CD4-positive, CD25-positive, alpha-beta regulatory T cell (primary cell): ENCODE measurements around the gene NAV2. TPM values are rescaled to one million over a fixed set of nuclear protein-coding genes. Genes with fewer than 3 reads are reported as not detected.

ENCODE experiments used
- ATAC-seq, 2 donors: fragments of 150-1000 bp; cut with Tn5 transposase; one replicate each; pipeline ENCODE4 v1.10.0; 2021; ENCODE audit warnings: low read depth in 2 of 2, moderate number of reproducible peaks in 2 of 2, moderate library complexity in 1 of 2
- DNase-seq, 3 donors: peaks; one replicate each; pipeline versions ENCODE4 v3.0.0 to v3.0.0-alpha.2; 2012 to 2022; ENCODE audit warnings: mixed read lengths in 1 of 3
- H3K27ac ChIP-seq: one replicate; pipeline ENCODE4 v1.7.0; 2013; ENCODE audit warnings: mild to moderate bottlenecking, low read length; ENCODE audit not compliant: insufficient read depth, poor library complexity, severe bottlenecking
- H3K27me3 ChIP-seq: one replicate; pipeline ENCODE4 v1.7.0; 2013; ENCODE audit warnings: low read length; ENCODE audit not compliant: control insufficient read depth, insufficient read depth
- H3K36me3 ChIP-seq: one replicate; pipeline ENCODE4 v1.7.0; 2013; ENCODE audit warnings: mild to moderate bottlenecking, low read length, moderate library complexity; ENCODE audit not compliant: control insufficient read depth, insufficient read depth
- H3K4me1 ChIP-seq: 2 replicates; pipeline ENCODE4 v1.7.0; 2013; ENCODE audit warnings: mild to moderate bottlenecking, low read length; ENCODE audit not compliant: insufficient read depth, control insufficient read depth, poor library complexity, severe bottlenecking
- H3K4me3 ChIP-seq: one replicate; pipeline ENCODE4 v1.7.0; 2013; ENCODE audit warnings: low read depth, mild to moderate bottlenecking, low read length, moderate library complexity
- H3K9me3 ChIP-seq, 2 experiments: 1 replicate in 1 of 2; 2 replicates in 1 of 2; pipeline ENCODE4 v1.7.0; 2013; ENCODE audit warnings: low read length in 2 of 2, mild to moderate bottlenecking in 1 of 2, moderate library complexity in 1 of 2; ENCODE audit not compliant: control insufficient read depth in 2 of 2
- H3K27ac Mint-ChIP-seq, 3 donors: one replicate each; pipeline ENCODE4 v1.8.0; 2020 to 2022; ENCODE audit warnings: mild to moderate bottlenecking in 3 of 3, mixed read lengths in 3 of 3, moderate library complexity in 2 of 3
- H3K27me3 Mint-ChIP-seq: one replicate; pipeline ENCODE4 v1.8.0; 2022; ENCODE audit warnings: mild to moderate bottlenecking, mixed read lengths
- H3K36me3 Mint-ChIP-seq: one replicate; pipeline ENCODE4 v1.8.0; 2020; ENCODE audit warnings: mixed read lengths
- H3K4me1 Mint-ChIP-seq, 4 donors: one replicate each; pipeline ENCODE4 v1.8.0; 2020 to 2022; ENCODE audit warnings: mixed read lengths in 4 of 4, mild to moderate bottlenecking in 1 of 4
- H3K4me3 Mint-ChIP-seq, 4 donors: one replicate each; pipeline ENCODE4 v1.8.0; 2020 to 2022; ENCODE audit warnings: mild to moderate bottlenecking in 4 of 4, mixed read lengths in 4 of 4, moderate library complexity in 3 of 4
- H3K9me3 Mint-ChIP-seq, 7 donors: one replicate each; pipeline ENCODE4 v1.8.0; 2020 to 2022; ENCODE audit warnings: mixed read lengths in 7 of 7, mild to moderate bottlenecking in 3 of 7, moderate library complexity in 2 of 7
- polyA plus RNA-seq, 4 donors: library from polyadenylated mRNA; unstranded; fragments of 300-500 nt; fragmentation: Illumina TruSeq; gene quantifications; one replicate each; pipeline ENCODE4 v1.2.3, GENCODE V29; 2021
- total RNA-seq: library from RNA; stranded (reverse); gene quantifications from one replicate; pipeline ENCODE4 v1.2.3, GENCODE V29; 2022

Gene NAV2
- total and polyA plus RNA-seq, 5 donors from 2014 or later = 0.14 to 0.59 (median 0.36) TPM; not detected in 2

DNA sequence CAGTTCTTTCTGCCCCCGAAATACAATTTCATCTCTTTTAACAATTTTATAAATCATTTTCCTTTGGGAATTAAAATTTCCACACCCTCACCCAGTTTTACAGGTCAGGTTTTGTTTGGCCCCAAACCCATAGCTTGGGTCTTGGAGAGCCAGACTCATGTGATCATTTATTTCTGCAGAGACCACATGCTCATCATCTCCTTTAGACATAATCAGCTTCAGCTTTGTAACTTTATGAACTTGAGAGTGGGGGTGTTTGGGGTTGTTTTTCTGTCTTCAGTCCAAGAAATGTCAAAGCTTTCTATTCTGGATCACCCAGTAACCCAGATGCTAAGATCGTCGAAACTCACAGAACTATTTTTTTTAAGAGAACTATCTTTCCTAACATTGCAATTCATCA is 376.7 kb downstream of the NAV2 start:
- no peak overlapping the region for H3K27ac ChIP-seq
- H3K27me3 Mint-ChIP-seq = peaks cover 7% of the 10 kb centered on the region
- ATAC-seq (no peak), DNase-seq (no peak)
- H3K4me3 ChIP-seq = no peak overlapping the region
- no peaks in the 10 kb centered on the region for H3K36me3 ChIP-seq
- H3K4me3 Mint-ChIP-seq = no peak overlapping the region
- no peaks in the 10 kb centered on the region for H3K4me1 Mint-ChIP-seq
- H3K27me3 ChIP-seq = no peaks in the 10 kb centered on the region
- no peaks in the 10 kb centered on the region for H3K9me3 ChIP-seq
- no peaks in the 10 kb centered on the region for H3K4me1 ChIP-seq
- H3K27ac Mint-ChIP-seq = no peak overlapping the region
- H3K36me3 Mint-ChIP-seq = no peaks in the 10 kb centered on the region
- H3K9me3 Mint-ChIP-seq = peaks cover 0 to 2% (median 0%) of the 10 kb centered on the region in 7 donors

GRCh38 chr11:20089796-20090653 is 377.4 kb downstream of the NAV2 start:
- Mint-ChIP-seq H3K9me3 (peaks cover 0 to 2% (median 0%) of the 10 kb centered on the region in 7 donors), H3K36me3 (no peaks in the 10 kb centered on the region), H3K27ac (no peak overlapping the region), H3K4me1 (no peaks in the 10 kb centered on the region), H3K4me3 (no peak overlapping the region), H3K27me3 (peaks cover 7% of the 10 kb centered on the region)
- no peaks in the 10 kb centered on the region for H3K9me3 ChIP-seq
- no peak for ATAC-seq
- H3K36me3 ChIP-seq = no peaks in the 10 kb centered on the region
- no peak overlapping the region for H3K4me3 ChIP-seq
- no peak for DNase-seq
- H3K27me3 ChIP-seq = no peaks in the 10 kb centered on the region
- H3K27ac ChIP-seq = no peak overlapping the region
- H3K4me1 ChIP-seq = no peaks in the 10 kb centered on the region

DNA sequence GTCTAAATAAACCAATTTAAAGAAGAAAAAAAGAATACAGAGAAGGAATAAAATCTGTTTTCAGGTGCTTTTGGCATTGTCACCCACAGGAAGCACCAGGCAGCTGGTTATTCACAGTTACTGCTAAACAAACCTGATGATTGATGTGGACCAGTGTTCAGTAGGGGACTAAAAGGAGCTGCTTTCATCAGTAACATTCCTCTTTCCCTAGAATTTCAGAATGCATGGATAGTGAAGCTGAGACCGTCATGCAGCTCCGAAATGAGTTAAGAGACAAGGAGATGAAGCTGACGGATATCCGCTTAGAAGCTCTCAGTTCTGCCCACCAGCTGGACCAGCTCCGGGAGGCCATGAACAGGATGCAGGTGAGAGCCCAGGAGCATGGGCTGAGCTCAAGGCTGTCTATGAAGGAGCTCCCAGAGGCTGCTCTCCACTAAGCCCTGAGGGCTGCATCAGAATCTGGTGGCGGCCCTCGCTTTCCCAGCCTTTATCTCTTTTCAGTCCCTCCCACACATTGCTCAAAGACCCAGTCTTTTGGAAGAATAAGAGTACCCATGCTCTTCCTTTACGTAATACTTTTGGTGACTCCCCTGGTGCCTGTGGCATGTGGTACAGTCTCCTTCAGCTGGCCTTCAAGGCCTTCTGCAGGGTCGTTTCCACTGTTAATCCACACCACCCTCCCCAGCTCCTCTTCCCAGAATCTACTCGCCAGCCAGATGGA is 378.2 kb downstream of the NAV2 start:
- no peaks in the 10 kb centered on the region for H3K4me1 Mint-ChIP-seq
- Histone ChIP-seq H3K4me3 (no peak overlapping the region), H3K27ac (no peak overlapping the region), H3K27me3 (no peaks in the 10 kb centered on the region), H3K4me1 (no peaks in the 10 kb centered on the region), H3K36me3 (no peaks in the 10 kb centered on the region), H3K9me3 (no peaks in the 10 kb centered on the region)
- no peak overlapping the region for H3K4me3 Mint-ChIP-seq
- ATAC-seq (no peak), DNase-seq (no peak)
- peaks cover 0 to 2% (median 0%) of the 10 kb centered on the region in 7 donors for H3K9me3 Mint-ChIP-seq
- H3K36me3 Mint-ChIP-seq = no peaks in the 10 kb centered on the region
- H3K27ac Mint-ChIP-seq = no peak overlapping the region
- peaks cover 7% of the 10 kb centered on the region for H3K27me3 Mint-ChIP-seq

DNA sequence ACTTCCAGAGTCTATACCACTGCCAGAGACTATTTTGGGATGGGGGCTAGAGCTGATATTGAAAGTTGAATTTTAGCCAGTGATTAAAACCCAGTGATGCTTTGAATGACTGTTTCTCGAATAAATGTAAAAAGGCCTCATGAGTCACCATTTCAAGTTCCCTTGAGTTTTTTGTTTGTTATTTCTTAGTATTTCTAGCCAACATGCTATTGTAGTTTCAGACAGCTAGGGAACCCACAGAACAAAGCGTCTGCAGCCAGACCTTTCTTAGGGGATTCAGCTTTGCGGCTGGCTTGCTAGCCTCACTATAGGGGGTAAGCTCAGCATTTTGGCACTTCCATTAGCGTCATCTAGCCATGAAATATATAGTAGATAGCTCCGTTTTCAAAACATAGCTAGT is 381.1 kb downstream of the NAV2 start:
- no peaks in the 10 kb centered on the region for H3K36me3 Mint-ChIP-seq
- peaks cover 0 to 2% (median 0%) of the 10 kb centered on the region in 7 donors for H3K9me3 Mint-ChIP-seq
- Histone ChIP-seq H3K27me3 (no peaks in the 10 kb centered on the region), H3K4me3 (no peak overlapping the region), H3K9me3 (no peaks in the 10 kb centered on the region), H3K27ac (no peak overlapping the region), H3K36me3 (no peaks in the 10 kb centered on the region), H3K4me1 (no peaks in the 10 kb centered on the region)
- no peaks in the 10 kb centered on the region for H3K4me1 Mint-ChIP-seq
- H3K27me3 Mint-ChIP-seq = peaks cover 4% of the 10 kb centered on the region
- DNase-seq (no peak), ATAC-seq (no peak)
- H3K27ac Mint-ChIP-seq = no peak overlapping the region
- H3K4me3 Mint-ChIP-seq = no peak overlapping the region

- Histone ChIP-seq H3K4me1 (no peaks in the 10 kb centered on the region), H3K27ac (no peak overlapping the region), H3K9me3 (no peaks in the 10 kb centered on the region), H3K4me3 (no peak overlapping the region), H3K36me3 (no peaks in the 10 kb centered on the region), H3K27me3 (no peaks in the 10 kb centered on the region)
- Mint-ChIP-seq H3K4me1 (peaks cover 0 to 4% (median 0%) of the 10 kb centered on the region in 4 donors), H3K36me3 (no peaks in the 10 kb centered on the region), H3K27me3 (peaks cover 4% of the 10 kb centered on the region), H3K9me3 (peaks cover 0 to 2% (median 0%) of the 10 kb centered on the region in 7 donors), H3K27ac (no peak overlapping the region), H3K4me3 (no peak overlapping the region)
- DNase-seq (no peak), ATAC-seq (no peak)
These were observed 382.6 kb downstream of the NAV2 start for GRCh38 chr11:20095189-20095588.

GRCh38 chr11:20097319-20098221 is 384.9 kb downstream of the NAV2 start:
- H3K4me1 ChIP-seq = no peaks in the 10 kb centered on the region
- H3K4me3 ChIP-seq = no peak overlapping the region
- Mint-ChIP-seq H3K36me3 (no peaks in the 10 kb centered on the region), H3K4me3 (no peak overlapping the region), H3K27me3 (no peaks in the 10 kb centered on the region), H3K9me3 (peaks cover 0 to 2% (median 0%) of the 10 kb centered on the region in 7 donors), H3K27ac (no peak overlapping the region), H3K4me1 (peaks cover 0 to 4% (median 0%) of the 10 kb centered on the region in 4 donors)
- ATAC-seq (no peak), DNase-seq (no peak)
- H3K9me3 ChIP-seq = no peaks in the 10 kb centered on the region
- no peaks in the 10 kb centered on the region for H3K27me3 ChIP-seq
- H3K36me3 ChIP-seq = no peaks in the 10 kb centered on the region
- H3K27ac ChIP-seq = no peak overlapping the region

GRCh38 chr11:20099527-20099926 is 386.9 kb downstream of the NAV2 start:
- Mint-ChIP-seq H3K27me3 (no peaks in the 10 kb centered on the region), H3K4me1 (peaks cover 0 to 4% (median 0%) of the 10 kb centered on the region in 4 donors), H3K4me3 (no peak overlapping the region), H3K27ac (no peak overlapping the region), H3K36me3 (no peaks in the 10 kb centered on the region), H3K9me3 (no peaks in the 10 kb centered on the region)
- no peaks in the 10 kb centered on the region for H3K36me3 ChIP-seq
- DNase-seq (peak in 1 of 3 donors; percentile 24), ATAC-seq (peak in 1 of 2 donors; percentile 52)
- H3K4me1 ChIP-seq = no peaks in the 10 kb centered on the region
- H3K4me3 ChIP-seq = no peak overlapping the region
- H3K27ac ChIP-seq = no peak overlapping the region
- H3K27me3 ChIP-seq = no peaks in the 10 kb centered on the region
- H3K9me3 ChIP-seq = no peaks in the 10 kb centered on the region
